PC-3 (cell line): ENCODE data around the gene CASP2. TPM values are rescaled to one million over a fixed set of nuclear protein-coding genes. Genes with fewer than 3 reads are reported as not detected.
"Not testable (repeated sequence)": the region's sequence is repeated elsewhere in the genome, so short reads cannot be mapped to it uniquely, and the experiment has no call there.

Experiments used
- ATAC-seq: fragments of 200-7000 bp; cut with Tn5 transposase; 2 replicates; pipeline ENCODE4 v1.9.1; 2020; ENCODE audit warnings: mild to moderate bottlenecking, moderate library complexity
- BruUV-seq: library from RNA; stranded (reverse); fragments of 400-500 nt; replicated peaks from 2 replicates; lab custom pipeline; 2021; lab: Mats Ljungman, UMichigan
- CTCF ChIA-PET: fragments of 300-600 bp; sonication (Branson Sonifier 250); formaldehyde crosslinking; loops from one replicate; lab custom pipeline; 2022; ENCODE audit warnings: antibody characterized with exemption; lab: Charles Lee
- POLR2A ChIA-PET: fragments of 300-600 bp; sonication (Branson Sonifier 250); formaldehyde crosslinking; loops from one replicate; lab custom pipeline; 2022; ENCODE audit warnings: antibody characterized with exemption; ENCODE audit not compliant: unreplicated experiment; lab: Charles Lee
- DNase-seq: peaks from one replicate; pipeline ENCODE4 v3.0.0-alpha.2; 2015
- H2AFZ ChIP-seq: fragments of 300-600 bp; sonication (generic); 2 replicates; pipeline ENCODE4 v1.6.0; 2016; ENCODE audit warnings: antibody characterized with exemption, low read length
- H3F3A ChIP-seq: fragments of 300-600 bp; sonication (generic); one replicate; pipeline ENCODE4 v1.6.0; 2017; ENCODE audit warnings: antibody characterized with exemption, low read length, control low read depth, mild to moderate bottlenecking; ENCODE audit not compliant: unreplicated experiment
- H3K27ac ChIP-seq: fragments of 300-600 bp; sonication (generic); 2 replicates; pipeline ENCODE4 v1.5.1; 2016; ENCODE audit warnings: mild to moderate bottlenecking, low read length
- H3K27me3 ChIP-seq: fragments of 300-600 bp; sonication (generic); 2 replicates; pipeline ENCODE4 v1.6.1; 2016; ENCODE audit warnings: low read length, mixed read lengths
- H3K36me3 ChIP-seq: fragments of 300-600 bp; sonication (generic); 2 replicates; pipeline ENCODE4 v1.6.1; 2016; ENCODE audit warnings: low read depth, mixed run types, low read length, mixed read lengths
- H3K4me1 ChIP-seq: fragments of 300-600 bp; sonication (generic); 2 replicates; pipeline ENCODE4 v1.5.1; 2016; ENCODE audit warnings: low read length; ENCODE audit not compliant: insufficient read depth
- H3K4me2 ChIP-seq: fragments of 300-600 bp; sonication (generic); 2 replicates; pipeline ENCODE4 v1.6.0; 2016; ENCODE audit warnings: low read length
- H3K4me3 ChIP-seq: fragments of 300-600 bp; sonication (generic); 2 replicates; pipeline ENCODE4 v1.5.1; 2016; ENCODE audit warnings: mild to moderate bottlenecking, low read length, mixed read lengths
- H3K79me2 ChIP-seq: fragments of 300-600 bp; sonication (generic); 2 replicates; pipeline ENCODE4 v1.6.1; 2017; ENCODE audit warnings: low read length, mixed read lengths
- H3K9ac ChIP-seq: fragments of 300-600 bp; sonication (generic); 2 replicates; pipeline ENCODE4 v1.6.0; 2016; ENCODE audit warnings: mild to moderate bottlenecking, low read length
- H3K9me2 ChIP-seq: fragments of 300-600 bp; sonication (generic); replicated peaks from 2 replicates; pipeline ENCODE4 v1.6.1; 2016; ENCODE audit warnings: mixed run types, low read length, mixed read lengths
- H3K9me3 ChIP-seq: fragments of 300-600 bp; sonication (generic); 2 replicates; pipeline ENCODE4 v1.6.1; 2016; ENCODE audit warnings: low read length, mixed read lengths
- H4K20me1 ChIP-seq: fragments of 300-600 bp; sonication (generic); 2 replicates; pipeline ENCODE4 v1.6.1; 2016; ENCODE audit warnings: low read length, mixed read lengths
- EZH2 ChIP-seq: fragments of 300-600 bp; sonication (generic); IDR thresholded peaks from one replicate; pipeline ENCODE4 v1.6.1; 2017; ENCODE audit warnings: antibody characterized with exemption, mild to moderate bottlenecking, low read length; ENCODE audit not compliant: unreplicated experiment
- EZH2phosphoT487 ChIP-seq: fragments of 300-600 bp; sonication (generic); IDR thresholded peaks from 2 replicates; pipeline ENCODE4 v1.6.1; 2018; ENCODE audit warnings: mild to moderate bottlenecking, antibody characterized with exemption, low read length, borderline replicate concordance
- intact Hi-C: fragments of 100-400 bp; cut with micrococcal nuclease; formaldehyde crosslinking; loops from 2 replicates; pipeline ENCODE4 v1.9.0; 2023
- total RNA-seq: library from RNA; depleted of rRNA; stranded (reverse); fragments of >200 nt; gene quantifications from 2 replicates; pipeline ENCODE4 v1.2.3, GENCODE V29; 2014
- TF ChIP-seq, protein P1 (sequence below): fragments of 300-600 bp; sonication (generic); conservative IDR thresholded peaks from 2 replicates; pipeline ENCODE4 v1.5.1; 2017; ENCODE audit warnings: antibody characterized with exemption, low read depth, mild to moderate bottlenecking, low read length

The CASP2 gene
- total RNA-seq, 1 experiment from 2014 or later, result 26.4 TPM

DNA sequence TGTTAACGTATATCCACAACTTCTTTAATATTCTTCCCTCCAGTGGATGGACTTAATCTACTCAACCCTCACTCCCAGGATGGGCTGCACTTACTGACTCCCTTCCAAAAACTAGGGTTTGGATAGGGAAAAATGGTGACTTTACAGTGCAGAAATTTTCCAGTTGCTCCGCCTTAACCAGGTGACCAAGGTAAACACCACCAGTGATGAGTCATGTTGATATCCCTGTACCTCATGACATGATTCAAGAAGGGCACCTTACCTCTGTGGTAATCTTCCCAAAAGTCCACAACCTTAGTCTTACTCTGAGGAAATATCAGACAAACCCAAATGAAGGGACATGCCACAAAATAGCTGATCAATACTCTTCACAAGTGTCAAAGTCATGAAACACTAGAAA lies 28.4 kb upstream of the CASP2 start:
- TF ChIP-seq EZH2phosphoT487 (no peak), EZH2 (no peak)
- H3K4me1 ChIP-seq, result peaks cover 49% of the 10 kb centered on the region
- H3K36me3 ChIP-seq, result no peaks in the 10 kb centered on the region
- DNase-seq (peak; percentile 70), ATAC-seq (peak; percentile 27)
- H3K27ac ChIP-seq, result peak overlapping the region; percentile 18
- no peaks in the 10 kb centered on the region for H4K20me1 ChIP-seq
- H3F3A ChIP-seq, result no peaks in the 10 kb centered on the region
- intact Hi-C loops, result no loop called here
- no peaks in the 10 kb centered on the region for H3K9me2 ChIP-seq
- peak overlapping the region; percentile 56 for H3K4me2 ChIP-seq
- CTCF ChIA-PET, result no interaction called here
- no peak overlapping the region for H2AFZ ChIP-seq
- BruUV-seq, result no TSS peak
- H3K79me2 ChIP-seq, result peaks cover 16% of the 10 kb centered on the region
- no peaks in the 10 kb centered on the region for H3K9me3 ChIP-seq
- H3K4me3 ChIP-seq, result no peak overlapping the region
- POLR2A ChIA-PET, result no interaction called here
- no peak overlapping the region for H3K9ac ChIP-seq
- no peaks in the 10 kb centered on the region for H3K27me3 ChIP-seq

DNA sequence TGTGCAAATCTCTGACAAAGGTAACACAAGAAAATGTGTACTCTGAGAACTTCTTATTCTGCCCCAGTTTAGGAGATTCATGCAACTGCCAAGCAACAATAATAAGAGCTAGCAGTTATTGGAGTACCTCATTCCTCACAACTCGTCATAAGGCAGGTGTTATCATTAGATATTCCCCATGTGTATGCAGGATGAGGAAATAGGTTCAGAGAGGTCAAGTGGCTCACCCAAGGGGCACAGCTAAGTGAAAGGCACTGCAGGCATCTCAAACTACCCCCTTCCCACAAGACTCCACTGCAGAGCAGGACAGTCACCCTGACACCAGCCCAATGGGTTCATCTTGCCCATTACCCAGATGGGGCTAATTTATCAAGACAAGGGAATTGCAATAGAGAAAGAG lies 26.2 kb upstream of the CASP2 start:
- no peak overlapping the region for H3K9ac ChIP-seq
- H3K36me3 ChIP-seq, result 0 out of 2 replicates have a peak, but pooled peaks cover 3% of the 10 kb centered on the region
- peaks cover 47% of the 10 kb centered on the region for H3K4me1 ChIP-seq
- no peak for TF ChIP-seq EZH2phosphoT487
- no peak for TF ChIP-seq EZH2
- TF ChIP-seq, protein P1, sequence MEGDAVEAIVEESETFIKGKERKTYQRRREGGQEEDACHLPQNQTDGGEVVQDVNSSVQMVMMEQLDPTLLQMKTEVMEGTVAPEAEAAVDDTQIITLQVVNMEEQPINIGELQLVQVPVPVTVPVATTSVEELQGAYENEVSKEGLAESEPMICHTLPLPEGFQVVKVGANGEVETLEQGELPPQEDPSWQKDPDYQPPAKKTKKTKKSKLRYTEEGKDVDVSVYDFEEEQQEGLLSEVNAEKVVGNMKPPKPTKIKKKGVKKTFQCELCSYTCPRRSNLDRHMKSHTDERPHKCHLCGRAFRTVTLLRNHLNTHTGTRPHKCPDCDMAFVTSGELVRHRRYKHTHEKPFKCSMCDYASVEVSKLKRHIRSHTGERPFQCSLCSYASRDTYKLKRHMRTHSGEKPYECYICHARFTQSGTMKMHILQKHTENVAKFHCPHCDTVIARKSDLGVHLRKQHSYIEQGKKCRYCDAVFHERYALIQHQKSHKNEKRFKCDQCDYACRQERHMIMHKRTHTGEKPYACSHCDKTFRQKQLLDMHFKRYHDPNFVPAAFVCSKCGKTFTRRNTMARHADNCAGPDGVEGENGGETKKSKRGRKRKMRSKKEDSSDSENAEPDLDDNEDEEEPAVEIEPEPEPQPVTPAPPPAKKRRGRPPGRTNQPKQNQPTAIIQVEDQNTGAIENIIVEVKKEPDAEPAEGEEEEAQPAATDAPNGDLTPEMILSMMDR, result no peak
- no peak overlapping the region for H2AFZ ChIP-seq
- no peaks in the 10 kb centered on the region for H3K9me3 ChIP-seq
- DNase-seq (no peak), ATAC-seq (no peak)
- CTCF ChIA-PET, result no interaction called here
- no peak overlapping the region for H3K4me3 ChIP-seq
- no peak overlapping the region for H3K27ac ChIP-seq
- H3K9me2 ChIP-seq, result no peaks in the 10 kb centered on the region
- no TSS peak for BruUV-seq
- intact Hi-C loops, result loop anchor here (2.0 kb wide), 1 partner anchor 17 kb away; no protein-coding TSS in a partner anchor
- POLR2A ChIA-PET, result no interaction called here
- no peaks in the 10 kb centered on the region for H4K20me1 ChIP-seq
- H3K4me2 ChIP-seq, result no peak overlapping the region
- no peaks in the 10 kb centered on the region for H3F3A ChIP-seq
- H3K27me3 ChIP-seq, result no peaks in the 10 kb centered on the region
- H3K79me2 ChIP-seq, result peaks cover 24% of the 10 kb centered on the region

DNA sequence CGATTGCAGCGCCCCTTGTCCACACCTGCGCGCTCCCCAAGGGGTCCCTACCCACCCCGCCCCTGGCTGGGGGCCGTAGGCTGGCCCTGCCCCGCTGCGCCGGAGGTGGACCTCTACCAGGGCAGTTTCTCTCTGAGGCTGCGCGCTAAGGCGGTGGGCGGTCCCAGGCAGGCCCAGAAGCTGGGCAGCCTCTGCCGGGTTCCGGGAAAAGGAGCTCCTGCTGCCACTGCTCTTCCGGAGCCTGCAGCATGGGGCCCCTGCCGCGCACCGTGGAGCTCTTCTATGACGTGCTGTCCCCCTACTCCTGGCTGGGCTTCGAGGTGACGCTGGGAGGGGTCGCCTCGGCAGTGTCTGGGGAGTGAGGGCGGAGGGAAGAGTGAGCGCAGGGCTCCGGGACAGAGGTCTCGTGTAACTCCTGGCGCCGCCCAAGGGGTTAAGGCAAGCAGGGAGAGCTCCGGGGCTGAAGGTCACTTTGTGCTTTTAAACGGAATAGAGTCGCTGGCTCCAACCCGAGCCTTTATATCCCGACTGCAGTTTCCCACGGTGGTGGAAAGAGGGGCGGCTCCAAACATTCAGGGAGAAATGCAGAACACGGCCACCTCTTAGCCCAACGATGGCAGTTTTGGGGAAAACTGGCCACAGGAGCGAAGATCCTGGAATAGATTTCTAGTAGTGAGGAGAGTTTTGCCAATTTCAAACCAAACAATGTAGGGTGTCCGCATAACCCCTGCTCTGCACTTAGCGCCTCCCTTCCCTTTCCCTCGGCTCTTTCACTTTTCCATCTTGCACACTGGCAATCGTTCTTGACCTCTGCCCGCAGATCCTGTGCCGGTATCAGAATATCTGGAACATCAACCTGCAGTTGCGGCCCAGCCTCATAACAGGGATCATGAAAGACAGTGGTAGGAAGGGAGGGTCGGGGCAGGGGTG lies 24.6 kb upstream of the CASP2 start, which contains the start of gene GSTK1:
GSTK1 (plus strand) TSS at position 176 of the 930 bp plus-strand sequence; CDS start at position 249, 73 bp downstream.
- peak; percentile 98 for ATAC-seq
- Histone ChIP-seq H3K27me3 (no peaks in the 10 kb centered on the region), H3K4me1 (peaks cover 31% of the 10 kb centered on the region), H2AFZ (peak within 1 kb of the TSS; percentile 92), H3K27ac (peak within 1 kb of the TSS; percentile 6), H3K9ac (peak within 1 kb of the TSS; percentile 87), H3K36me3 (peaks cover 11% of the 10 kb centered on the region; the same call in 1 of the 2 replicates), H3F3A (no peaks in the 10 kb centered on the region), H3K9me2 (no peaks in the 10 kb centered on the region), H3K4me2 (peak within 1 kb of the TSS; percentile 89), H4K20me1 (no peaks in the 10 kb centered on the region), H3K4me3 (peak within 1 kb of the TSS; percentile 83), H3K9me3 (no peaks in the 10 kb centered on the region), H3K79me2 (peaks cover 24% of the 10 kb centered on the region)
- POLR2A ChIA-PET, result interaction anchor here (0.5 to 1.7 kb wide), 6 partner anchors 16 to 127 kb away, joined by 3 to 7 read pairs (median 6); no protein-coding TSS in a partner anchor
- intact Hi-C loops, result loop anchor here (2.0 kb wide), 1 partner anchor 15 kb away; no protein-coding TSS in a partner anchor
- CTCF ChIA-PET, result interaction anchor here (0.6 to 1.7 kb wide), 4 partner anchors 19 to 144 kb away, joined by 3 to 5 read pairs (median 4); no protein-coding TSS in a partner anchor
- TF ChIP-seq EZH2phosphoT487 (no peak), EZH2 (no peak)
- TF ChIP-seq, protein P1, result no peak
- DNase-seq, result peak; percentile 69
- TSS peak; percentile 73 for BruUV-seq

DNA sequence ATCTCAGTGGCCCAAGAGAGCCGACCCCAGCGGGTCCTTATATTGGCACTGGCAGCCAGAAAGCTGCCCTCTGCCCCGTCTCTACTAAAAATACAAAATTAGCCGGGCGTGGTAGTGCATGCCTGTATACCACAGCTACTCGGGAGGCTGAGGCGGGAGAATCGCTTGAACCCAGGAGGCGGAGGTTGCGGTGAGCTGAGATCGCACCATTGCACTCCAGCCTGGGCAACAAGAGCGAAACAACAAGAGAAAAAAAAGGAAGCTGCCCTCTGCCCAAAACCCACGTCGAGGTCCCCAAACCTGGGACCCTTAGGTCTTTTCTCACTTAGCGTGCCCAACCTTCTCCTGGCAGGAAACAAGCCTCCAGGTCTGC lies 24.0 kb upstream of the CASP2 start:
- peaks cover 24% of the 10 kb centered on the region for H3K79me2 ChIP-seq
- H3K27me3 ChIP-seq, H3K9me3 ChIP-seq, intact Hi-C loops, H3K9me2 ChIP-seq, H3K27ac ChIP-seq, H4K20me1 ChIP-seq, H3F3A ChIP-seq, ATAC-seq, DNase-seq, BruUV-seq: not testable (repeated sequence)
- peaks cover 16% of the 10 kb centered on the region; the same call in 1 of the 2 replicates for H3K36me3 ChIP-seq
- H3K4me3 ChIP-seq, result peak overlapping the region; percentile 83
- peak overlapping the region; percentile 87 for H3K9ac ChIP-seq
- peaks cover 25% of the 10 kb centered on the region for H3K4me1 ChIP-seq
- CTCF ChIA-PET, result interaction anchor here (1.7 kb wide), 1 partner anchor 35 kb away, joined by 5 read pairs; no protein-coding TSS in a partner anchor
- POLR2A ChIA-PET, result interaction anchor here (1.2 to 1.7 kb wide), 2 partner anchors 15 to 32 kb away, joined by 7 read pairs; no protein-coding TSS in a partner anchor
- H2AFZ ChIP-seq, result peak overlapping the region; percentile 92
- peak overlapping the region; percentile 89 for H3K4me2 ChIP-seq
